HepG2 (cell line): Measurements from ENCODE around the gene ACTL8. TPM values are rescaled to one million over a fixed set of nuclear protein-coding genes. Genes with fewer than 3 reads are reported as not detected.

Experiments used
- ATAC-seq: fragments of 200-7000 bp; cut with Tn5 transposase; 3 replicates; pipeline ENCODE4 v1.9.1; 2020; ENCODE audit warnings: mild to moderate bottlenecking, moderate library complexity
- BruUV-seq: library from RNA; stranded (reverse); fragments of 400-500 nt; replicated peaks from 2 replicates; lab custom pipeline; 2021; lab: Mats Ljungman, UMichigan
- CTCF ChIA-PET: fragments of 300-600 bp; formaldehyde crosslinking; extraction: SDS; loops from one replicate; lab custom pipeline; 2021; ENCODE audit warnings: low total read pairs, inconsistent platforms, low intra/inter-chr PET ratio; lab: Yijun Ruan, JAX
- POLR2A ChIA-PET: fragments of 350-600 bp; sonication (Branson Sonifier 250); formaldehyde crosslinking; loops from one replicate; lab custom pipeline; 2020; ENCODE audit warnings: antibody characterized with exemption, inconsistent platforms; lab: Yijun Ruan, JAX
- DNase-seq: peaks from one replicate; pipeline ENCODE4 v3.0.0-alpha.2; 2015; ENCODE audit warnings: low spot score
- FAIRE-seq: peaks from 3 replicates; lab custom pipeline; 2011; peaks lifted over from hg19 to GRCh38; lab: Jason Lieb, UNC
- H2AFZ ChIP-seq: one replicate; pipeline ENCODE4 v1.6.1; 2011; ENCODE audit warnings: low read length, inconsistent platforms
- H3K27ac ChIP-seq: fragments of 300-600 bp; 3 replicates; pipeline ENCODE4 v1.8.0; 2011; ENCODE audit warnings: mixed run types, mild to moderate bottlenecking, mixed read lengths, low read length, inconsistent platforms; ENCODE audit not compliant: insufficient read depth; ENCODE audit errors: extremely low read length
- H3K27me3 ChIP-seq, 2 experiments: fragments of 200-600 bp in 1 of 2; 2 replicates in 1 of 2; 3 replicates in 1 of 2; pipeline versions ENCODE4 v1.6.0 to v1.8.0; 2011; ENCODE audit warnings: low read length in 2 of 2, mild to moderate bottlenecking in 2 of 2, moderate library complexity in 2 of 2, inconsistent platforms in 1 of 2; ENCODE audit not compliant: insufficient read depth in 2 of 2, control insufficient read depth in 1 of 2
- H3K36me3 ChIP-seq, 2 experiments: fragments of 200-600 bp in 1 of 2; replicated peaks in 1 of 2; 2 replicates in 1 of 2; 3 replicates in 1 of 2; pipeline versions ENCODE4 v1.5.1 to v1.8.0; 2011; ENCODE audit warnings: low read length in 2 of 2, inconsistent platforms in 1 of 2; ENCODE audit not compliant: insufficient read depth in 2 of 2, control insufficient read depth in 1 of 2
- H3K4me1 ChIP-seq: 2 replicates; pipeline ENCODE4 v1.5.1; 2012; ENCODE audit warnings: low read length, inconsistent platforms; ENCODE audit not compliant: insufficient read depth
- H3K4me2 ChIP-seq: 2 replicates; pipeline ENCODE4 v1.6.0; 2011; ENCODE audit warnings: low read depth, low read length, inconsistent platforms
- H3K4me3 ChIP-seq, 3 experiments: fragments of 200-600 bp in 1 of 3; sonication (generic), shearing (Covaris generic) in 1 of 3; replicated peaks in 1 of 3; 2 replicates each; pipeline ENCODE4 v1.5.1; 2011 to 2016; ENCODE audit warnings: low read length in 3 of 3, inconsistent platforms in 2 of 3, low read depth in 2 of 3, mild to moderate bottlenecking in 2 of 3, control low read depth in 1 of 3, mixed read lengths in 1 of 3; ENCODE audit not compliant: insufficient read depth in 1 of 3
- H3K79me2 ChIP-seq: one replicate; pipeline ENCODE4 v1.6.1; 2011; ENCODE audit warnings: low read length, inconsistent platforms; ENCODE audit not compliant: insufficient read depth
- H3K9ac ChIP-seq: 2 replicates; pipeline ENCODE4 v1.6.0; 2011; ENCODE audit warnings: mild to moderate bottlenecking, low read depth, low read length, inconsistent platforms; ENCODE audit not compliant: insufficient read depth
- H3K9me3 ChIP-seq: 2 replicates; pipeline ENCODE4 v1.5.1; 2012; ENCODE audit warnings: mild to moderate bottlenecking, low read length
- H4K20me1 ChIP-seq: 2 replicates; pipeline ENCODE4 v1.6.0; 2011; ENCODE audit warnings: inconsistent platforms, mild to moderate bottlenecking, low read length, moderate library complexity; ENCODE audit not compliant: insufficient read depth
- AKNA ChIP-seq: sonication (generic); formaldehyde crosslinking; IDR thresholded peaks from 2 replicates; pipeline ENCODE4 v1.4.0; 2020; ENCODE audit warnings: missing genetic modification reagents, borderline replicate concordance
- HOXA3 ChIP-seq: sonication (generic); formaldehyde crosslinking; IDR thresholded peaks from 2 replicates; pipeline ENCODE4 v1.5.0; 2020; ENCODE audit warnings: missing genetic modification reagents
- JUN ChIP-seq: sonication (generic); formaldehyde crosslinking; IDR thresholded peaks from 2 replicates; pipeline ENCODE4 v1.4.0; 2020; ENCODE audit warnings: mild to moderate bottlenecking, missing genetic modification reagents
- NCOR1 ChIP-seq: fragments of 200-600 bp; sonication (generic); IDR thresholded peaks from 2 replicates; pipeline ENCODE4 v1.7.0; 2017; ENCODE audit warnings: antibody characterized with exemption, low read length, borderline replicate concordance
- PHF21A ChIP-seq: sonication (generic); formaldehyde crosslinking; IDR thresholded peaks from 2 replicates; pipeline ENCODE4 v1.5.0; 2020; ENCODE audit warnings: mild to moderate bottlenecking, missing genetic modification reagents
- ZBTB43 ChIP-seq: sonication (generic); formaldehyde crosslinking; conservative IDR thresholded peaks from 2 replicates; pipeline ENCODE4 v1.4.0; 2020; ENCODE audit warnings: missing genetic modification reagents
- ZHX2 ChIP-seq, 2 experiments: sonication (generic) in 1 of 2; formaldehyde crosslinking in 1 of 2; IDR thresholded peaks; 2 replicates each; pipeline versions ENCODE4 v1.6.1 to v1.9.0; 2014 to 2022; ENCODE audit warnings: antibody characterized with exemption in 1 of 2, borderline replicate concordance in 1 of 2, inconsistent platforms in 1 of 2, low read depth in 1 of 2, missing genetic modification reagents in 1 of 2
- ZIK1 ChIP-seq: sonication (generic); formaldehyde crosslinking; IDR thresholded peaks from 2 replicates; pipeline ENCODE4 v1.5.0; 2020; ENCODE audit warnings: mild to moderate bottlenecking, low read depth, missing genetic modification reagents, borderline replicate concordance
- ZNF333 ChIP-seq: sonication (generic); formaldehyde crosslinking; IDR thresholded peaks from 2 replicates; pipeline ENCODE4 v1.4.0; 2020; ENCODE audit warnings: mild to moderate bottlenecking, missing genetic modification reagents, borderline replicate concordance
- WGBS: methylation state at CpG from one replicate; pipeline ENCODE4 v1.1.6; 2017; ENCODE audit warnings: low lambda C conversion rate; 5-methylcytosine and 5-hydroxymethylcytosine counted together
- in situ Hi-C: cut with HindIII; loops from 2 replicates; pipeline ENCODE4 v1.10.0; 2017; ENCODE audit warnings: low pct_unique_long_range_greater_than_20kb; ENCODE audit not compliant: extremely low pct_ligation_motif_present
- intact Hi-C: fragments of 100-400 bp; cut with micrococcal nuclease; formaldehyde crosslinking; loops from one replicate; pipeline ENCODE4 v1.10.0; 2022; ENCODE audit not compliant: unreplicated experiment
- polyA plus RNA-seq, 8 experiments: library from polyadenylated mRNA; depleted of rRNA in 3 of 8; stranded (reverse) in 7 of 8; unstranded in 1 of 8; fragments of >200 nt; fragmentation: Illumina TruSeq in 4 of 8; extraction: Trizol in 4 of 8; gene quantifications; 2 replicates each; pipeline versions ENCODE4 v1.2.1 to v1.2.3, GENCODE V29; 2011 to 2016; ENCODE audit warnings: low read depth in 4 of 8, missing spikeins in 1 of 8, mixed read lengths in 1 of 8; ENCODE audit not compliant: insufficient read depth in 1 of 8
- total RNA-seq, 5 experiments: library from RNA; depleted of rRNA; stranded (reverse); fragments of >200 nt; fragmentation: Illumina TruSeq; extraction: Trizol; gene quantifications; 2 replicates each; pipeline ENCODE4 v1.2.3, GENCODE V29; 2016; ENCODE audit warnings: low read depth in 1 of 5

ACTL8 gene
- total and polyA plus RNA-seq, 2 of the 13 experiments (the other 11 are each of a cell fraction or from before 2014, with no cell fraction given): 0.09 to 0.64 TPM

GRCh38 chr1:17732475-17732874 lies 22.7 kb upstream of the ACTL8 start (continued):
- no peak for TF ChIP-seq ZBTB43 (CRISPR knock-in tag)
- TF ChIP-seq, all 625 proteins: peak for 0

- H3K27me3 ChIP-seq: peaks cover 5 to 48% of the 10 kb centered on the region in 2 experiments
- DNase-seq: no peak
- POLR2A ChIA-PET: no interaction called here
- H3K36me3 ChIP-seq: no peaks in the 10 kb centered on the region
- no peak for ATAC-seq
- H3K4me1 ChIP-seq: no peaks in the 10 kb centered on the region
- no TSS peak for BruUV-seq
- no peak overlapping the region for H3K4me2 ChIP-seq
- 28% methylated on average over 18 of the region's 21 CpGs for WGBS
- 0 out of 2 replicates have a peak, but pooled peaks cover 2% of the 10 kb centered on the region for H4K20me1 ChIP-seq
- CTCF ChIA-PET: no interaction called here
- no peak overlapping the region for H3K9ac ChIP-seq
- in situ Hi-C loops (no loop called here), intact Hi-C loops (no loop called here)
- no peak overlapping the region for H2AFZ ChIP-seq
- H3K79me2 ChIP-seq: no peaks in the 10 kb centered on the region
- H3K27ac ChIP-seq: no peak overlapping the region
- no peaks in the 10 kb centered on the region for H3K9me3 ChIP-seq
- no peak for FAIRE-seq
- H3K4me3 ChIP-seq: no peak overlapping the region
- TF ChIP-seq AKNA (no peak), NCOR1 (no peak), HOXA3 (no peak), PHF21A (CRISPR knock-in tag) (no peak), ZNF333 (CRISPR knock-in tag) (no peak), ZIK1 (no peak), ZHX2 (IDR thresholded peaks at IDR 0.05; ENCODE audit: low read depth) (no peak), ZHX2 (CRISPR knock-in tag; IDR thresholded peaks at IDR 0.05; ENCODE audit: borderline replicate concordance) (no peak), JUN (CRISPR knock-in tag) (no peak)
Observed at GRCh38 chr1:17733661-17734060, 21.5 kb upstream of the ACTL8 start.
